Activated CD4-positive, alpha-beta T cell treated with anti-CD3 and anti-CD28 coated beads, Interleukin-2, amount 50 U/mL, for 16 hours (primary cell): ENCODE measurements around the gene GINS1.
A peak's percentile ranks its signal among the peaks of the same experiment; 100 is the strongest.
"Not testable (repeated sequence)": the region's sequence is repeated elsewhere in the genome, so short reads cannot be mapped to it uniquely, and the experiment has no call there.

Source experiments
- DNase-seq: peaks from one replicate; pipeline ENCODE4 v3.0.0-alpha.2; 2020

GINS1 gene

GRCh38 chr20:25457886-25458680, 50.6 kb downstream of the GINS1 start:
- no peak for DNase-seq

DNA sequence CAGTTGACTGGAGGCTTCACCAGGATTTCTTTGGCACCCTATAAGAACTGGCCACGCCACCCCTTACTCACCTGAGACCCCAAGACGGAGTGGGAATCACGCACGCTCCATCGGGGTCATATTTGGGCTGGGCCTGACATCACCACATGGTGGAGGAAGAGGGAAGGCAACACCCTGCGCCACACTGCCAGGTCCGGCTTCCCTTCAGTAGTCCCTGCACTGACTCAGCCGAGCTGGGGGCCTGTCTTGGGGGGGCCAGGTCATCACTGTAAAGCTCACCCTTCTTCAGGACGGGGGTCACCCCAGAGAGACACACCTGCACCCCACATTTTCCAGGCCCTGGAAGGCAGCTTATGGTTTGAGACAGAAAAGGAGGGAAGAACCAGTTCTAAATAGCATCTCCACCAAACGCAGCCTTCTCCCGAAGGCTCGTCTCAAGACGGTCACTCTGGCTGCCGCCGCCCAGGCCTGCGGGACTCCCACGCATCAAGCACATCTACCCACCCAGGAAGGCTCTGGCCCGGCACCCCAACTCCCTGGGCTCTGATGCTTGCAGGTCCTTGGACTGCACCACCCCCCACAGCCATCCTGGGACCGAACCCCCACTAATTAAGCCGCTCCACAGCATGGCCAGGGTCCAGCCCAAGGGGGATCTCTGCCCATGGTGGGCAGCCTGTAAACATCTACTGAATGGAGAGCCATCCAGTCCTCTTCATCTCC, 51.8 kb downstream of the GINS1 start:
- DNase-seq = no peak

GRCh38 chr20:25459916-25460535, 52.6 kb downstream of the GINS1 start:
- DNase-seq = no peak

DNA sequence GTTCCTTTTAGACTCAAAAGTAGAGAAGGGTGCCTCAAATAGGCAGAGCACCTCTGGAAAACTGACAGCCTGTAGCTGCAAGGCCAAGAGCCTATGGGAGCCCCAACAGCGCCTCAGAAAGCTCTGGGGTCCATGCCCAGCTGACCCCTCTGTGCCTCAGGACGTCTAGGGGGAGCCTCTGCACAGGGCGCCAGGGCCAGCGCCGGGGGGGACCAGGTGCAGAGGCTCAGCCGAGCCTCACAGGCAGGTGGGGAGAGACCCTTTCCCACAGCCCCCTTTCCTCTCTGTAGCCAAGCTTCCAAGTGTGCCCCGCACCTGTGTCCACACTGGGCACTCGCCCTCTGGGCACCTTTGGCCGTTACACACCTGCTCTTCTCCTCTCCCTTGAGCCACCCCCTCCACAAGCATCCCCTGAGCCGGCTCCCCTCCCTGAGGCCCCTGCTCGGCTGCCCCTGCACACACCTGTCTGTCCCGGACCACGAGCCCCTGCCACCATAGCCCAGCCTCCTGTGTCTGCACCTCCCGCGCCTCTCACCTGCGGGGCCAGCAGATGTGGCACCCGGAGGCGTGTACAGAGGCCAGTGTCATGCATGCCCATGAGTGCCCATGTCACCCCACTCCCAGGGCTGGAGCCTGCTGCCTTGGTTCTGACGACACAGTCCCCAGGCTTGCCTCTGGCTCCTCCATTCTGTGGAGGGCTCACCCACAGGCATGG, 53.2 kb downstream of the GINS1 start:
- no peak for DNase-seq

- DNase-seq = no peak
These were observed 53.8 kb downstream of the GINS1 start for GRCh38 chr20:25461281-25461650.

GRCh38 chr20:25461786-25462545, 54.5 kb downstream of the GINS1 start:
- DNase-seq = no peak

DNA sequence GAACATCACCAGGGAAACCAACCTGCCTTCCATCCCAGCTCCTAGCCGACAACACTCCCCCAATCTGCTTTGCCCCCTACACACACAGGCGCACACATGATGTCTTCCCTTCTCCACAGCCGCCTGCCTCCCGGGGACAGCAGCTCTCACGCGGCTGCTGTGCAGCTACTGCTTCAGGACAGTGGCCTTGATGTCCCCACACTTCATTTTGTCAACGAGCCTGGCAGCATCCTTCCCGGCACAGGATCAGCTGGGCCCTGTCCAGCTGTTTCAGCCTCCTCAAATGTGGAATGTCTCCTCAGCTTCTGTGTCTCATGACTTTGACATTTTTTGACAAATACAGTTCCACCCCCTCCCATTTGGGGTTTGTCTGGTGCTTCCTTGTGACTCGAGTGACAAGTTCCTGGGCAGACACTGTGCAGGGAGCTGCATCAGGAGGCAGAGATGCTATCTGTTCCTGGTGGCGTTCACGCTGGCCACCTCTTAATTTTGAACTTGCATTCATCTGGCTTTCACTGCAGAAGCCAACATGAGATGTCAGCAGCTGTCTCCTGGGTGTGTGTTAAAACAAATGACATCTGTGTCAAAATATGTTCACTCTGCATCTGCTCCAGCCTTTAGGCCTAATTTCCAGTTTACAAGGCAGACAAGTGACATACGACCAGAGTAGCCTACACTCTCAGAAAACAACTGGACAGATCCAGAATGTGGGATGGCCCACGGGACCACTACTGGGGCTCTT, 57.2 kb downstream of the GINS1 start:
- no peak for DNase-seq

- no peak for DNase-seq
These were observed 58.0 kb downstream of the GINS1 start for GRCh38 chr20:25465243-25466135.

- no peak for DNase-seq
These were observed 59.4 kb downstream of the GINS1 start for GRCh38 chr20:25466846-25467245.

DNA sequence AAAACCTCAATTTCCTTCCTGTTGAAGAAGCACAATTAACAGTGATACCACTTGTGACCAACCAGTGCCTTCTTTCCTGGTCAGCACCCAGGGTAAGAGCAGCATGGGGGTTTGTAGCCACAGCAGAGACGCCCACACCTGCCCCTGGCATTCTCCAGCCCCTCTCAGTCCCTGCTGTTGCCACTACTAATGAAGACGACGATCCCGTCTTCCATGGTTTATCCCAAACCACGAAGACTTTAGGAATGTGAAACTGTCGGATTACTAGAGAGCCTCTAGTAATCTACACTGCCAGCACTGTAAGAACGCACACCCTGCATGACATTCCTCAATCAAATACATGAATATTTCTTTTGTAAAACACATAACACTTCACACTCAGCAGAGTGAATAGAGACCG, 60.0 kb downstream of the GINS1 start:
- no peak for DNase-seq

DNA sequence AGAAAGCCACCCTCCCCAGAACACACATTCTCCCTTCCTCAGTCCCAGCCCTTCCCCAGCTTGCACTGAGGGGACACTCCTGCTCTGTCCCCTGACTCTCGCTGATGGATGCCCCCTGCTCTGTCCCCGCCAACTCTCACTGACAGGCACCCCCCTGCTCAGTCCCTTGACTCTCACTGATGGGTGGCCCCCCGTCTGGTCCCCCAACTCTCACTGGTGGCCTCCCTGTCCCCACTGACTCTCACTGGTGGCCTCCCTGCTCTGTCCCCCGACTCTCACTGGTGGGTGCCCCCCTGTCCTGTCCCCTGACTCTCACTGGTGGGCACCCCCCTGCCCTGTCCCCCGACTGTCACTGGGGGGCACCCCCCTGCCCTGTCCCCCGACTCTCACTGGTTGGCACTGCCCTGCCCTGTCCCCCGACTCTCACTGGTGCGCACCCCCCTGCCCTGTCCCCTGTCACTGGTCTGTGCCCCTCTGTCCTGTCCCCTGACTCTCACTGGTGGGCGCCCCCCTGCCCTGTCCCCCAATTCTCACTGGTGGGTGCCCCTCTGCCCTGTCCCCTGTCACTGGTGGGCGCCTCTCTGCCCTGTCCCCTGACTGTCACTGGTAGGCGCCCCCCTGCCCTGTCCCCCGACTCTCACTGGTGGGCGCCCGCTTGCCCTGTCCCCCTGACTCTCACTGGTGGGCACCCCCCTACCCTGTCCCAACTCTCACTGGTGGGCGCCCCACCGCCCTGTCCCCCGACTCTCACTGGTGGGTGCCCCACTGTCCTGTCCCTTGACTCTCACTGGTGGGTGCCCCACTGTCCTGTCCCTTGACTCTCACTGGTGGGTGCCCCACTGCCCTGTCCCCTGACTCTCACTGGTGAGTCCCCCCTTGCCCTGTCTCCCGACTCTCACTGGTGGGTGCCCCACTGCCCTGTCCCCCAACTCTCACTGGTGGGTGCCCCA, 60.9 kb downstream of the GINS1 start:
- DNase-seq = no peak

DNA sequence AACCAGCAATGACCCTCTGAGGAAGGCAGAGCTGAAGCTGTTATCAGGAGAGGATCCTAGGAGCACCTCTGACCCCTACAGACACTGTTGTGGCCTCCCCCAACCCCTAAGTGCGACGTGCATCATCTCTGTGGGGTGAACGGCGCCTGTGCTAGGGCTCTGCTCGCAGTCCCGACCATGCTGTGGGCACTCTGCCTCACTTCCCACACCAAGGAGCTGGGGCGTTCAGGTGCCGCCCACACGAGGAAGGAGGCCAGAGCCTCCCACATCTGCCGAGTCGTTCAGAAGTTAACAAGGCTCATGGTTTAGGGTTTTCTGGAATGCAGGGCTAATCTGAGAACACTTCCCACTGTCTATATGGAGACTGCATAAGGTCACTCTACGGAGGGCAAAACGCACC, 62.1 kb downstream of the GINS1 start:
- DNase-seq = no peak

- peak; percentile 36 for DNase-seq
These were observed 62.6 kb downstream of the GINS1 start for GRCh38 chr20:25470045-25470444.

DNA sequence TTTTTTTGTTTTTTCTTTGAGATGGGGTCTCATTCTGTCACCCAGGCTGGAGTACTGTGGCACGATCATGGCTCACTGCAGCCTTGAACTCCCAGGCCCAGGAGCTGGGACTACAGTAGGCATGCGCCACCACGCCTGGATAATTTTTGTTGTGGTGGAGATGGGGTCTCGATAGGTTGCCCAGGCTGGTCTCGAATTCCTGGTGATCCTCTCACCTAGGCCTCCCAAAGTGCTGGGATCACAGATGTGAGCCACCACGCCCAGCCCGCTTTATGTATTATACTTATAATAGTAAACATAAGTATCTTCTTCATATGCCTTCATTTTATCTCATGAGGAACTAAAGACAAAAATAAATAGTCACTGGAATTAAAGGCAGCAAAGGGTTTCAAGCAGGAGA, 63.5 kb downstream of the GINS1 start:
- DNase-seq = no peak

GRCh38 chr20:25473297-25473696, 65.8 kb downstream of the GINS1 start:
- not testable (repeated sequence) for DNase-seq

DNA sequence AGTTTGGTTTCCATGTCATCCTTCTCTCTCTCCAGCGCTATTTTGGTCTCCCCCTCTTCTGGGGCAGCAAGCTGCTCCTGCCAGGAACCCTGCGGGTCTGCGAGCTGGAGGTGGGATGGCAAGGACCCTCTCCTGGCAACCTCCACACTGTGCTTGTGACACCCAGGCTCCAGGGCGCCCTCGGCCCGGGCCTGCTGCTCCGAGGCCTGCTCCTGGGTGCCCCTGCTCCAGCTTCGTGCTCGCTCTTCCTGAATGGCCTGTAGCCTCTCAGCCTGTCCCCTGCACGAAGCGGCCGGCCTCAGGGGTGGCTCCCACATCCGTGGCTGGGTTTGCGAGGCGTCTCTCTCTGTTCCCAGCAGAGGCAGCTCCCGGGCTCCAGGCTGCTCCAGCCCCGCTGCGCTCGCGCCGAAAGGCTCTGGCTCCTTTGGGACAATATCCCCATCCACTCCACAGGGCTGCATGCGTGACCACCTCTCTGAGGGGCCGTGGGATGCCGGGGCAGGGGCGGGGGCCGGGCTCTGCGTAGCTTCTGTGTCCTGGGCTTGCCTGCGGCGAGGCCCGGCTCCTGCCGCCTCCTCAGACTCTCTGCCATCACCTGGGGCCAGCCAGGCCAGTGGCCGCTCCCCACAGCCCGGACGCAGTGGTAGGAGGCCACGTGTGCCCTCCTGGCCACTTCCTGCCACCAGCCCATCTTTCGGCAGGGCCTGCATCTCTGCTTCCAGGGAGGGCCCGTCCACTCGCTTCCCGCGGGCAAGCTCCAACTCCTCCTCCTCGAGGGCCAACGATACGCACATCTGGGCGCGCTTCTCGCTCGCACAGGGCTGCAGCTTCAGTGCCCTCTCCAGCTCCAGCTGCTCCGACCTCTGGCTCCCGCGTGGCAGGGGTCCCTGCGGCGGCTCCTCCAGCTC, 68.9 kb downstream of the GINS1 start:
- no peak for DNase-seq

DNA sequence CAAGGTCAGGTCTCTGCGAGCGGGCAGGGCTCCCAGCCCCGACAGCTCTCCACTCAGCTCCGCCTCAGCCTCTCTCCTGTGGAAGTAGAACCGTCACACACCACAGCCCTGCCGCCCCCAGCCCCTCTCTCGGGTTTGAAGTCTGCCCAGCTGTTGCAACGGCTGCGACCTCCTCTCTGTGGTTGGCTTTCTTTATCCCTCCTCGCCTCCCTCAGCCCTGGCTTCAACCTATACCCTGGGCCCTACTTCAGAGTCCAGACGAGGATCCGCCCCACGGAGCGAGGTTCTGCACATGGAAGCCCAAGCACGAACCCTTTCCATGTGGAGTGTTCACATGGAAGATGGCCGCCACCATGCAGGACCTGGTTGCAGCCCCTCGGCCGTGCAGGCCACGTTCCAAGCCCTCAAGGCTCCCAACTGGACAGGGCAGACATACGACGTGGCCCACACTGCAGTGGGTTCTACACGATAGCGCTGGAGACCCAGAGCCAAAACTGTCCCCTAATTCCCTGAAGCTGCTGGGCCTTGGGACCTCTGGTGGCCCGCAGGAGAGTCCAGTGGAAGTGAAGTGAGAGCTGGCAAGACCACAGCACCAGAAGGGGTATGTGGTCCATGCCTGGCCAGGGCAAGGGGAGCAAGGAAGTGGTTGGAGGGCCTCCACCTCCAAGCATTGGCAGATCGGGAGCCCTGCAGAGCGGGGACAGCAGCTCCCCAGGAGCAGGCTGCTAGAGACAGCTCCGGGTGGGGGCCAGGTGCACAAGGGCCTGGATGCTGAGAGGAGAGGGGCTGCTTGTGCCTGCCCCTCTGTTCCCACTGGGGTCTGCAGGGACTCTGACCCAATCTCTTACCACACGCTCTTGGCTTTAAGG, 69.8 kb downstream of the GINS1 start:
- no peak for DNase-seq
